ENCODE measurements around the gene RNF103. TPM values are rescaled to one million over a fixed set of nuclear protein-coding genes. Genes with fewer than 3 reads are reported as not detected.

RNF103 gene
- total and polyA plus RNA-seq, 2 of the 13 experiments (the other 11 are each of a cell fraction or from before 2014, with no cell fraction given), result 19.8 to 21.1 TPM

DNA sequence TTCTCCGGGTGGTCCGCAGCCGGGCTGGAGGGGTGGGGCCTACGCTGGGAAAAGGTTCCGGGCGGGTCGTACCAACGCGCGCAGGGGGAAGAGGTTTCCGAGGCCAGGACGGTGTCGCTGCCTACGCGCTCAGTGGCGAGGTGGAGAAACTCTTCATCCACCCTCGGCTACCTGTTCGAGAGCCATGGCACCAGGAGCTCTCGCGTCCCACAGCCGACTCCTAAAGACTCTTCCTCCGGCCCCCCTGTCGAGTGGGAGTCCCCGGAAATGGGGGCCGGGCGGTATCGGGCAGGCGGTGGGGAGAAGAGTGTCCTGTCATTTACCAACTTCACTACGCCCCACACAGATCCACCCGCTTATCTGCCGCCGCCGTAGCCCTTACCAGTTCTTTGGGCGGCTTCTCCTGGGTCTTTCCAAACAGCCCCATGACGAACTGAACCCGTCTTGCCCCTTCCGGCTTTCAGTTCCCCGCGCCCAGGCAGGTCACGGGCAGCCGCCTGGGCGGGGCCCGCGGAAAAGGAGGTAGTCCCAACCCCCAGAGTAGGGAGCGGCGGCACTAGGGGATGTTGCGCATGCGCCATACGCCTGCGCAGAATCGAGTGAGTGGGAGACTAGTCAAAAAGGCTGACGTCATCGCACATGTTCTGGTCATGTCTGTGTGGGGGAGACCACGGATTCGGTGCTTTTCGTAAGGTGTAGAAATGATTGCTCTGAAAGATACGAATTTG lies 60.6 kb downstream of the RNF103 start, which contains the start of gene CHMP3 (continued):
- TF ChIP-seq ZFP91 (CRISPR knock-in tag; IDR thresholded peaks at IDR 0.05; ENCODE audit: borderline replicate concordance) (peak; percentile 95), RBM39 (IDR thresholded peaks at IDR 0.05; ENCODE audit: low read depth, low read length, poor library complexity, severe bottlenecking) (peak; percentile 95), PHF20 (CRISPR knock-in tag; IDR thresholded peaks at IDR 0.05) (peak; percentile 82), ZNF343 (CRISPR knock-in tag; IDR thresholded peaks at IDR 0.05) (0 out of 2 replicates have a peak, but pooled peaks have one; percentile 22), ZNF639 (CRISPR knock-in tag; conservative IDR thresholded peaks at IDR 0.05) (no peak), ERF (CRISPR knock-in tag; IDR thresholded peaks at IDR 0.05) (peak; percentile 82), ZNF737 (CRISPR knock-in tag; IDR thresholded peaks at IDR 0.05; ENCODE audit: borderline replicate concordance) (no peak), HDAC6 (IDR thresholded peaks at IDR 0.05; ENCODE audit: low read depth, low read length) (no peak), ZZZ3 (CRISPR knock-in tag; IDR thresholded peaks at IDR 0.05; ENCODE audit: borderline replicate concordance) (peak; percentile 92), ZNF549 (CRISPR knock-in tag; IDR thresholded peaks at IDR 0.05) (no peak), ZFAT (CRISPR knock-in tag; conservative IDR thresholded peaks at IDR 0.05) (no peak), TBX3 (IDR thresholded peaks at IDR 0.05; ENCODE audit: borderline replicate concordance) (peak; percentile 46; the same call in 1 of the 2 replicates), TBP (CRISPR knock-in tag; IDR thresholded peaks at IDR 0.05) (0 out of 2 replicates have a peak, but pooled peaks have one; percentile 4), RELA (CRISPR knock-in tag; IDR thresholded peaks at IDR 0.05) (no peak; the same call in 1 of the 2 replicates), ELK4 (CRISPR knock-in tag; IDR thresholded peaks at IDR 0.05; ENCODE audit: borderline replicate concordance) (peak; percentile 92; the same call in 1 of the 2 replicates), MTA3 (CRISPR knock-in tag; IDR thresholded peaks at IDR 0.05) (no peak), EZH2 (conservative IDR thresholded peaks at IDR 0.05; ENCODE audit: low read depth, low read length) (no peak), TAF15 (IDR thresholded peaks at IDR 0.05; ENCODE audit: low read depth, low read length, poor library complexity, severe bottlenecking) (peak; percentile 88), ZNF20 (CRISPR knock-in tag; IDR thresholded peaks at IDR 0.05) (peak; percentile 87; the same call in 1 of the 2 replicates), ATF7-NPFF (CRISPR knock-in tag; IDR thresholded peaks at IDR 0.05; ENCODE audit: low read depth) (peak; percentile 62), PITX1 (CRISPR knock-in tag; IDR thresholded peaks at IDR 0.05) (peak; percentile 54), CENPX (CRISPR knock-in tag; IDR thresholded peaks at IDR 0.05) (no peak), ZNF296 (CRISPR knock-in tag; conservative IDR thresholded peaks at IDR 0.05) (no peak)
- TF ChIP-seq, protein P1, sequence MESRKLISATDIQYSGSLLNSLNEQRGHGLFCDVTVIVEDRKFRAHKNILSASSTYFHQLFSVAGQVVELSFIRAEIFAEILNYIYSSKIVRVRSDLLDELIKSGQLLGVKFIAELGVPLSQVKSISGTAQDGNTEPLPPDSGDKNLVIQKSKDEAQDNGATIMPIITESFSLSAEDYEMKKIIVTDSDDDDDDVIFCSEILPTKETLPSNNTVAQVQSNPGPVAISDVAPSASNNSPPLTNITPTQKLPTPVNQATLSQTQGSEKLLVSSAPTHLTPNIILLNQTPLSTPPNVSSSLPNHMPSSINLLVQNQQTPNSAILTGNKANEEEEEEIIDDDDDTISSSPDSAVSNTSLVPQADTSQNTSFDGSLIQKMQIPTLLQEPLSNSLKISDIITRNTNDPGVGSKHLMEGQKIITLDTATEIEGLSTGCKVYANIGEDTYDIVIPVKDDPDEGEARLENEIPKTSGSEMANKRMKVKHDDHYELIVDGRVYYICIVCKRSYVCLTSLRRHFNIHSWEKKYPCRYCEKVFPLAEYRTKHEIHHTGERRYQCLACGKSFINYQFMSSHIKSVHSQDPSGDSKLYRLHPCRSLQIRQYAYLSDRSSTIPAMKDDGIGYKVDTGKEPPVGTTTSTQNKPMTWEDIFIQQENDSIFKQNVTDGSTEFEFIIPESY (CRISPR knock-in tag; IDR thresholded peaks at IDR 0.05), result 0 out of 2 replicates have a peak, but pooled peaks have one; percentile 22

Data from HepG2 (cell line).